Activated naive CD4-positive, alpha-beta T cell treated with anti-CD3 and anti-CD28 coated beads for 36 hours (primary cell): ENCODE data around the gene EXOC4. TPM values are rescaled to one million over a fixed set of nuclear protein-coding genes. Genes with fewer than 3 reads are reported as not detected.

Experiments
- CTCF ChIA-PET: fragments of 350-600 bp; sonication (Branson Sonifier 250); formaldehyde crosslinking; loops from one replicate; lab custom pipeline; 2021; ENCODE audit warnings: antibody characterized with exemption; lab: Charles Lee
- DNase-seq: peaks from one replicate; pipeline ENCODE4 v3.0.0-alpha.2; 2020
- H3K27ac Mint-ChIP-seq: one replicate; pipeline ENCODE4 v1.8.0; 2021; ENCODE audit warnings: mild to moderate bottlenecking, mixed read lengths
- H3K27me3 Mint-ChIP-seq: one replicate; pipeline ENCODE4 v1.8.0; 2021; ENCODE audit warnings: low read depth, mixed read lengths
- H3K36me3 Mint-ChIP-seq: one replicate; pipeline ENCODE4 v1.8.0; 2021; ENCODE audit warnings: low read depth, mixed read lengths
- H3K4me1 Mint-ChIP-seq: one replicate; pipeline ENCODE4 v1.8.0; 2021; ENCODE audit warnings: low read depth, mixed read lengths
- H3K4me3 Mint-ChIP-seq: one replicate; pipeline ENCODE4 v1.8.0; 2021; ENCODE audit warnings: mild to moderate bottlenecking, moderate library complexity, mixed read lengths
- H3K9me3 Mint-ChIP-seq: one replicate; pipeline ENCODE4 v1.8.0; 2021; ENCODE audit warnings: mixed read lengths
- intact Hi-C: fragments of 100-400 bp; cut with micrococcal nuclease; formaldehyde crosslinking; loops from one replicate; pipeline ENCODE4 v1.15.1; 2023
- total RNA-seq, 2 experiments: library from RNA; stranded (reverse); gene quantifications; one replicate each; pipeline ENCODE4 v1.2.3, GENCODE V29; 2021

The EXOC4 gene
- total RNA-seq, 2 experiments from 2014 or later: 57.1 to 62.1 TPM

GRCh38 chr7:133246558-133246957 lies 6.3 kb upstream of the EXOC4 start:
- CTCF ChIA-PET: no interaction called here
- H3K9me3 Mint-ChIP-seq: no peaks in the 10 kb centered on the region
- DNase-seq: no peak
- H3K27ac Mint-ChIP-seq: no peak overlapping the region
- no peaks in the 10 kb centered on the region for H3K36me3 Mint-ChIP-seq
- H3K4me3 Mint-ChIP-seq: no peak overlapping the region
- peaks cover 6% of the 10 kb centered on the region for H3K27me3 Mint-ChIP-seq
- intact Hi-C loops: no loop called here
- no peaks in the 10 kb centered on the region for H3K4me1 Mint-ChIP-seq

- H3K27me3 Mint-ChIP-seq: no peaks in the 10 kb centered on the region
- CTCF ChIA-PET: no interaction called here
- H3K4me3 Mint-ChIP-seq: no peak overlapping the region
- H3K9me3 Mint-ChIP-seq: no peaks in the 10 kb centered on the region
- no peak overlapping the region for H3K27ac Mint-ChIP-seq
- no peaks in the 10 kb centered on the region for H3K36me3 Mint-ChIP-seq
- no peak for DNase-seq
- intact Hi-C loops: no loop called here
- H3K4me1 Mint-ChIP-seq: peaks cover 4% of the 10 kb centered on the region
Observed at GRCh38 chr7:133248901-133249300, 4.0 kb upstream of the EXOC4 start.

- CTCF ChIA-PET: interaction anchor here (0.6 to 0.8 kb wide), 2 partner anchors 14 to 599 kb away, joined by 3 read pairs; no protein-coding TSS in a partner anchor
- Mint-ChIP-seq H3K4me1 (peaks cover 25% of the 10 kb centered on the region), H3K9me3 (no peaks in the 10 kb centered on the region), H3K27ac (no peak overlapping the region), H3K4me3 (peak overlapping the region; percentile 88), H3K36me3 (peaks cover 4% of the 10 kb centered on the region), H3K27me3 (no peaks in the 10 kb centered on the region)
- intact Hi-C loops: loop anchor here (1.0 kb wide), 2 partner anchors 170 to 875 kb away; partner anchors contain the start of genes CHCHD3 and LRGUK
- DNase-seq: no peak
Observed at GRCh38 chr7:133252506-133252857, 396 bp upstream of the EXOC4 start.

GRCh38 chr7:133253519-133253875 lies 619 bp downstream of the EXOC4 start:
- peak; percentile 25 for DNase-seq
- no peaks in the 10 kb centered on the region for H3K9me3 Mint-ChIP-seq
- H3K4me3 Mint-ChIP-seq: peak overlapping the region; percentile 88
- H3K27me3 Mint-ChIP-seq: no peaks in the 10 kb centered on the region
- H3K36me3 Mint-ChIP-seq: peaks cover 4% of the 10 kb centered on the region
- peak overlapping the region; percentile 82 for H3K27ac Mint-ChIP-seq
- peaks cover 31% of the 10 kb centered on the region for H3K4me1 Mint-ChIP-seq
- intact Hi-C loops: loop anchor here (1.0 kb wide), 1 partner anchor 1063 kb away; the partner anchor contains the start of gene SLC35B4
- CTCF ChIA-PET: no interaction called here

GRCh38 chr7:133255486-133255885 lies 2.6 kb downstream of the EXOC4 start:
- Mint-ChIP-seq H3K36me3 (peaks cover 4% of the 10 kb centered on the region), H3K4me3 (no peak overlapping the region), H3K4me1 (peaks cover 31% of the 10 kb centered on the region), H3K9me3 (no peaks in the 10 kb centered on the region), H3K27me3 (no peaks in the 10 kb centered on the region), H3K27ac (no peak overlapping the region)
- DNase-seq: no peak
- intact Hi-C loops: no loop called here
- CTCF ChIA-PET: no interaction called here

- Mint-ChIP-seq H3K4me1 (peaks cover 33% of the 10 kb centered on the region), H3K27me3 (no peaks in the 10 kb centered on the region), H3K4me3 (no peak overlapping the region), H3K36me3 (peaks cover 13% of the 10 kb centered on the region), H3K9me3 (no peaks in the 10 kb centered on the region), H3K27ac (no peak overlapping the region)
- intact Hi-C loops: no loop called here
- CTCF ChIA-PET: no interaction called here
- no peak for DNase-seq
Observed at GRCh38 chr7:133258174-133258573, 5.3 kb downstream of the EXOC4 start.

- Mint-ChIP-seq H3K27ac (no peak overlapping the region), H3K9me3 (no peaks in the 10 kb centered on the region), H3K36me3 (peaks cover 13% of the 10 kb centered on the region), H3K4me1 (peaks cover 36% of the 10 kb centered on the region), H3K27me3 (no peaks in the 10 kb centered on the region), H3K4me3 (no peak overlapping the region)
- no peak for DNase-seq
- CTCF ChIA-PET: interaction anchor here (0.7 kb wide), 1 partner anchor 29 kb away, joined by 3 read pairs; no protein-coding TSS in a partner anchor
- intact Hi-C loops: no loop called here
Observed at GRCh38 chr7:133265821-133266220, 12.9 kb downstream of the EXOC4 start.

- Mint-ChIP-seq H3K4me3 (no peak overlapping the region), H3K4me1 (peaks cover 31% of the 10 kb centered on the region), H3K27me3 (no peaks in the 10 kb centered on the region), H3K9me3 (no peaks in the 10 kb centered on the region), H3K36me3 (peaks cover 6% of the 10 kb centered on the region), H3K27ac (no peak overlapping the region)
- DNase-seq: no peak
- intact Hi-C loops: no loop called here
- CTCF ChIA-PET: no interaction called here
Observed at GRCh38 chr7:133268355-133268754, 15.5 kb downstream of the EXOC4 start.

- no peaks in the 10 kb centered on the region for H3K9me3 Mint-ChIP-seq
- H3K27ac Mint-ChIP-seq: no peak overlapping the region
- no peaks in the 10 kb centered on the region for H3K27me3 Mint-ChIP-seq
- intact Hi-C loops: no loop called here
- no peak for DNase-seq
- peaks cover 24% of the 10 kb centered on the region for H3K36me3 Mint-ChIP-seq
- peaks cover 19% of the 10 kb centered on the region for H3K4me1 Mint-ChIP-seq
- H3K4me3 Mint-ChIP-seq: no peak overlapping the region
- CTCF ChIA-PET: no interaction called here
Observed at GRCh38 chr7:133272336-133272735, 19.5 kb downstream of the EXOC4 start.

GRCh38 chr7:133273227-133273626 lies 20.3 kb downstream of the EXOC4 start:
- no peak for DNase-seq
- H3K27ac Mint-ChIP-seq: no peak overlapping the region
- peaks cover 32% of the 10 kb centered on the region for H3K36me3 Mint-ChIP-seq
- peaks cover 3% of the 10 kb centered on the region for H3K9me3 Mint-ChIP-seq
- peaks cover 10% of the 10 kb centered on the region for H3K4me1 Mint-ChIP-seq
- intact Hi-C loops: no loop called here
- CTCF ChIA-PET: no interaction called here
- H3K27me3 Mint-ChIP-seq: no peaks in the 10 kb centered on the region
- no peak overlapping the region for H3K4me3 Mint-ChIP-seq

GRCh38 chr7:133274265-133274664 lies 21.4 kb downstream of the EXOC4 start:
- CTCF ChIA-PET: no interaction called here

GRCh38 chr7:133275008-133275407 lies 22.1 kb downstream of the EXOC4 start:
- intact Hi-C loops: no loop called here
- peaks cover 44% of the 10 kb centered on the region for H3K36me3 Mint-ChIP-seq
- CTCF ChIA-PET: no interaction called here
- H3K9me3 Mint-ChIP-seq: peaks cover 6% of the 10 kb centered on the region
- H3K4me1 Mint-ChIP-seq: peaks cover 2% of the 10 kb centered on the region
- no peak overlapping the region for H3K27ac Mint-ChIP-seq
- no peaks in the 10 kb centered on the region for H3K27me3 Mint-ChIP-seq
- H3K4me3 Mint-ChIP-seq: no peak overlapping the region
- DNase-seq: no peak

More at GRCh38 chr7:133274265-133274664, 21.4 kb downstream of the EXOC4 start:
- Mint-ChIP-seq H3K36me3 (peaks cover 40% of the 10 kb centered on the region), H3K27ac (no peak overlapping the region), H3K9me3 (peaks cover 6% of the 10 kb centered on the region), H3K4me1 (peaks cover 2% of the 10 kb centered on the region), H3K4me3 (no peak overlapping the region), H3K27me3 (no peaks in the 10 kb centered on the region)
- no peak for DNase-seq
- intact Hi-C loops: no loop called here

GRCh38 chr7:133275446-133276095 lies 22.7 kb downstream of the EXOC4 start:
- Mint-ChIP-seq H3K27ac (no peak overlapping the region), H3K36me3 (peaks cover 45% of the 10 kb centered on the region), H3K4me3 (no peak overlapping the region), H3K4me1 (no peaks in the 10 kb centered on the region), H3K27me3 (no peaks in the 10 kb centered on the region), H3K9me3 (peaks cover 6% of the 10 kb centered on the region)
- no peak for DNase-seq
- intact Hi-C loops: no loop called here
- CTCF ChIA-PET: no interaction called here
